ENCODE results near the gene SDK2. TPM values are rescaled to one million over a fixed set of nuclear protein-coding genes. Genes with fewer than 3 reads are reported as not detected.

The SDK2 gene
- total and polyA plus RNA-seq, 9 of the 15 experiments (the other 6 are each of a cell fraction or from before 2014, with no cell fraction given) = 0.04 TPM; not detected in 8

- H3K4me3 ChIP-seq = no peak overlapping the region
- H3K9me1 ChIP-seq (ENCODE audit: control insufficient read depth, insufficient read depth, low read length) = no peaks in the 10 kb centered on the region
- H3K4me1 ChIP-seq (replicated peaks in 1 of 2; ENCODE audit: control insufficient read depth in 2 of 2, insufficient read depth in 2 of 2, low read length in 2 of 2) = 0 out of 5 replicates have a peak, but pooled peaks cover 0 to 2% of the 10 kb centered on the region in 2 experiments
- H3K27me3 ChIP-seq (ENCODE audit: control insufficient read depth in 2 of 2, insufficient read depth in 2 of 2, low read length in 2 of 2) = peaks cover 12 to 63% of the 10 kb centered on the region in 2 experiments
- intact Hi-C loops (cut with micrococcal nuclease) (loop anchor here (10.0 kb wide), 1 partner anchor 109 kb away; no protein-coding TSS in a partner anchor), in situ Hi-C loops (cut with MboI) (no loop called here)
- POLR2A ChIA-PET = interaction anchor here (0.5 to 0.6 kb wide), 2 partner anchors 28 to 115 kb away, joined by 3 to 4 read pairs; no protein-coding TSS in a partner anchor
- H3K27ac ChIP-seq (ENCODE audit: extremely low read depth, low read depth, low read length) = no peak overlapping the region
- H3K4me2 ChIP-seq (ENCODE audit: insufficient read depth, low read length) = no peak overlapping the region
- H3K79me2 ChIP-seq (ENCODE audit: control insufficient read depth, insufficient read depth, low read length) = no peaks in the 10 kb centered on the region
- 0% methylated on average over 6 of the region's 7 CpGs for WGBS (ENCODE audit: insufficient coverage, low coverage, missing lambda C conversion rate)
- FAIRE-seq = no peak
- no peak for ATAC-seq
- CTCF ChIA-PET (ENCODE audit: low intra/inter-chr PET ratio) = no interaction called here
- H3K36me3 ChIP-seq (ENCODE audit: control insufficient read depth, insufficient read depth, low read length) = no peaks in the 10 kb centered on the region
- peaks cover 12% of the 10 kb centered on the region for H4K20me1 ChIP-seq (replicated peaks; ENCODE audit: control insufficient read depth, insufficient read depth, low read length)
- H3K9ac ChIP-seq (ENCODE audit: insufficient read depth in 1 of 2, low read depth in 2 of 2, low read length in 2 of 2) = no peak overlapping the region
- H2AFZ ChIP-seq (ENCODE audit: low read depth, low read length) = no peak overlapping the region
- TF ChIP-seq ETS2 (tag; IDR thresholded peaks at IDR 0.05; ENCODE audit: borderline replicate concordance, poor library complexity, severe bottlenecking) = no peak
- no peak for TF ChIP-seq ZFX (CRISPR knock-in tag; IDR thresholded peaks at IDR 0.05)
- TF ChIP-seq NBN (IDR thresholded peaks at IDR 0.05; ENCODE audit: low read depth) = no peak
- no peak for TF ChIP-seq GTF3C2 (IDR thresholded peaks at IDR 0.05; ENCODE audit: borderline replicate concordance, extremely low read depth, insufficient read length)
- TF ChIP-seq SLC30A9 (CRISPR knock-in tag; IDR thresholded peaks at IDR 0.05) = no peak
- no peak for TF ChIP-seq ETV5 (CRISPR knock-in tag; IDR thresholded peaks at IDR 0.05; ENCODE audit: low read depth)
- no peak for TF ChIP-seq MYBL2 (IDR thresholded peaks at IDR 0.05; ENCODE audit: low read depth)
- no peak for TF ChIP-seq MYBL2 (CRISPR knock-in tag; IDR thresholded peaks at IDR 0.05; ENCODE audit: borderline replicate concordance)
- no peak for TF ChIP-seq ZNF354B (CRISPR knock-in tag; IDR thresholded peaks at IDR 0.05)
- TF ChIP-seq MAFK (IDR thresholded peaks at IDR 0.05; ENCODE audit: low read length) = no peak
- no peak for TF ChIP-seq ZNF586 (CRISPR knock-in tag; conservative IDR thresholded peaks at IDR 0.05)
- TF ChIP-seq PRPF4 (IDR thresholded peaks at IDR 0.05; ENCODE audit: insufficient read depth, low read depth, low read length, poor library complexity, severe bottlenecking) = no peak
- TF ChIP-seq CCAR2 (IDR thresholded peaks at IDR 0.05; ENCODE audit: low read depth, low read length) = no peak
- TF ChIP-seq RBM25 (IDR thresholded peaks at IDR 0.05; ENCODE audit: low read depth, low read length, severe bottlenecking) = no peak
- TF ChIP-seq FIP1L1 (IDR thresholded peaks at IDR 0.05; ENCODE audit: low read depth, low read length, poor library complexity, severe bottlenecking) = no peak
- TF ChIP-seq PML (IDR thresholded peaks at IDR 0.05; ENCODE audit: low read length) = no peak
- no peak for TF ChIP-seq ZNF143 (CRISPR knock-in tag; IDR thresholded peaks at IDR 0.05)
- no peak for TF ChIP-seq ZNF785 (CRISPR knock-in tag; IDR thresholded peaks at IDR 0.05)
- no peak for TF ChIP-seq SAP30 (IDR thresholded peaks at IDR 0.05; ENCODE audit: borderline replicate concordance, insufficient read depth, low read depth, low read length, poor library complexity, severe bottlenecking)
- no peak for DNase-seq (ENCODE audit: extremely low read depth in 1 of 4, low spot score in 3 of 4)
- no peaks in the 10 kb centered on the region for H3K9me3 ChIP-seq (replicated peaks; ENCODE audit: control insufficient read depth, insufficient read depth, low read depth, low read length)
- BruUV-seq (replicated peaks) = no TSS peak
Observed at GRCh38 chr17:73595931-73596330, 48.3 kb downstream of the SDK2 start.

Data from K562 (cell line).